K562 (cell line): Measurements from ENCODE around the gene COA7. TPM values are rescaled to one million over a fixed set of nuclear protein-coding genes. Genes with fewer than 3 reads are reported as not detected.

ENCODE experiments used
- ATAC-seq: fragments of 200-7000 bp; cut with Tn5 transposase; 3 replicates; pipeline ENCODE4 v1.9.1; 2020; ENCODE audit warnings: moderate library complexity
- BruUV-seq: library from RNA; stranded (reverse); fragments of 400-500 nt; replicated peaks from 2 replicates; lab custom pipeline; 2021; lab: Mats Ljungman, UMichigan
- CTCF ChIA-PET: fragments of 300-600 bp; formaldehyde crosslinking; extraction: SDS; loops from one replicate; lab custom pipeline; 2021; ENCODE audit warnings: low intra/inter-chr PET ratio; lab: Yijun Ruan, JAX
- POLR2A ChIA-PET: fragments of 300-600, 350-650 bp; sonication (Branson Sonifier 250); formaldehyde crosslinking; extraction: SDS; loops from one replicate; lab custom pipeline; 2021; ENCODE audit warnings: antibody characterized with exemption, inconsistent platforms; lab: Yijun Ruan, JAX
- DNase-seq, 4 experiments: peaks; one replicate each; pipeline versions ENCODE4 v3.0.0 to v3.0.0-alpha.2; 2011 to 2018; ENCODE audit warnings: low spot score in 3 of 4, mixed read lengths in 3 of 4; ENCODE audit errors: extremely low read depth in 1 of 4
- FAIRE-seq: peaks from 2 replicates; lab custom pipeline; 2011; peaks lifted over from hg19 to GRCh38; lab: Jason Lieb, UNC
- H2AFZ ChIP-seq: 2 replicates; pipeline ENCODE4 v1.6.0; 2011; ENCODE audit warnings: low read depth, low read length, control low read depth, inconsistent platforms
- H3K27ac ChIP-seq: fragments of 200-600 bp; 3 replicates; pipeline ENCODE4 v1.8.0; 2011; ENCODE audit warnings: low read depth, mild to moderate bottlenecking, control low read depth, inconsistent platforms, low read length, moderate library complexity, mixed read lengths; ENCODE audit errors: extremely low read depth
- H3K27me3 ChIP-seq, 2 experiments: fragments of 300-600 bp in 1 of 2; 2 replicates in 1 of 2; 3 replicates in 1 of 2; pipeline versions ENCODE4 v1.6.0 to v1.8.0; 2011; ENCODE audit warnings: inconsistent platforms in 2 of 2, low read length in 2 of 2, mild to moderate bottlenecking in 1 of 2, mixed read lengths in 1 of 2, moderate library complexity in 1 of 2; ENCODE audit not compliant: control insufficient read depth in 2 of 2, insufficient read depth in 2 of 2
- H3K36me3 ChIP-seq: fragments of 300-600 bp; 3 replicates; pipeline ENCODE4 v1.8.0; 2011; ENCODE audit warnings: mild to moderate bottlenecking, low read length, inconsistent platforms; ENCODE audit not compliant: control insufficient read depth, insufficient read depth
- H3K4me1 ChIP-seq, 2 experiments: fragments of 200-600 bp in 1 of 2; replicated peaks in 1 of 2; 2 replicates in 1 of 2; 3 replicates in 1 of 2; pipeline versions ENCODE4 v1.5.1 to v1.8.0; 2011; ENCODE audit warnings: inconsistent platforms in 2 of 2, low read length in 2 of 2, mild to moderate bottlenecking in 1 of 2, mixed read lengths in 1 of 2, moderate library complexity in 1 of 2; ENCODE audit not compliant: control insufficient read depth in 2 of 2, insufficient read depth in 2 of 2
- H3K4me2 ChIP-seq: 2 replicates; pipeline ENCODE4 v1.6.1; 2011; ENCODE audit warnings: low read length, control low read depth, inconsistent platforms, mixed read lengths; ENCODE audit not compliant: insufficient read depth
- H3K4me3 ChIP-seq: fragments of 200-600 bp; sonication (generic), shearing (Covaris generic); 2 replicates; pipeline ENCODE4 v1.5.1; 2016; ENCODE audit warnings: control low read depth, inconsistent platforms
- H3K79me2 ChIP-seq: fragments of 200-600 bp; 3 replicates; pipeline ENCODE4 v1.8.0; 2011; ENCODE audit warnings: low read length, inconsistent platforms; ENCODE audit not compliant: control insufficient read depth, insufficient read depth
- H3K9ac ChIP-seq, 2 experiments: 2 replicates each; pipeline versions ENCODE4 v1.6.0 to v1.6.1; 2011; ENCODE audit warnings: low read depth in 2 of 2, low read length in 2 of 2, control low read depth in 1 of 2, inconsistent platforms in 1 of 2, mild to moderate bottlenecking in 1 of 2, mixed read lengths in 1 of 2; ENCODE audit not compliant: insufficient read depth in 1 of 2
- H3K9me1 ChIP-seq: one replicate; pipeline ENCODE4 v1.6.0; 2011; ENCODE audit warnings: inconsistent platforms, mild to moderate bottlenecking, low read length, moderate library complexity; ENCODE audit not compliant: control insufficient read depth, insufficient read depth
- H3K9me3 ChIP-seq: replicated peaks from 2 replicates; pipeline ENCODE4 v1.5.1; 2011; ENCODE audit warnings: low read depth, low read length, inconsistent platforms; ENCODE audit not compliant: control insufficient read depth, insufficient read depth
- H4K20me1 ChIP-seq: replicated peaks from 2 replicates; pipeline ENCODE4 v1.6.1; 2011; ENCODE audit warnings: low read length, inconsistent platforms, mixed read lengths; ENCODE audit not compliant: control insufficient read depth, insufficient read depth
- MCM5 ChIP-seq: fragments of 450-650 bp; IDR thresholded peaks from 2 replicates; pipeline ENCODE4 v1.6.1; 2016; ENCODE audit warnings: low read depth
- PURB ChIP-seq: sonication (generic); formaldehyde crosslinking; IDR thresholded peaks from 2 replicates; pipeline ENCODE4 v1.9.0; 2021; ENCODE audit warnings: low read depth, mild to moderate bottlenecking, missing genetic modification reagents
- SUPT5H ChIP-seq: fragments of 450-650 bp; IDR thresholded peaks from 2 replicates; pipeline ENCODE4 v1.6.1; 2016
- WGBS: fragments of 100-300 bp; shearing (Covaris generic); methylation state at CpG from one replicate; pipeline ENCODE4 v1.1.6; 2016; ENCODE audit warnings: low coverage, mixed read lengths; ENCODE audit not compliant: insufficient coverage; ENCODE audit errors: missing lambda C conversion rate; 5-methylcytosine and 5-hydroxymethylcytosine counted together
- in situ Hi-C: fragments of 300-500 bp; cut with MboI; formaldehyde crosslinking; loops from 4 replicates; pipeline ENCODE4 v1.15.0; 2018; ENCODE audit warnings: inconsistent platforms, mixed read lengths
- intact Hi-C: fragments of 100-400 bp; cut with micrococcal nuclease; formaldehyde crosslinking; loops from 2 replicates; pipeline ENCODE4 v1.14.2; 2022
- polyA plus RNA-seq, 8 experiments: library from polyadenylated mRNA; depleted of rRNA in 4 of 8; stranded (reverse) in 5 of 8; unstranded in 3 of 8; fragments of >200 nt; fragmentation: Nextera tagmentation in 2 of 8; fragmentation: Illumina TruSeq in 1 of 8; extraction: Ambion mirVana in 2 of 8; extraction: Trizol in 1 of 8; gene quantifications; 2 replicates each; pipeline versions ENCODE4 v1.2.1 to v1.2.3, GENCODE V29; 2011 to 2014; ENCODE audit warnings: inconsistent platforms in 1 of 8, missing spikeins in 1 of 8
- total RNA-seq, 7 experiments: library from RNA; depleted of rRNA in 6 of 7; stranded (reverse); fragments of >200 nt in 6 of 7; fragmentation: Illumina TruSeq in 2 of 7; extraction: Trizol in 2 of 7; gene quantifications; 2 replicates each; pipeline versions ENCODE4 v1.2.1 to v1.2.3, GENCODE V29; 2011 to 2021; ENCODE audit warnings: low replicate concordance in 1 of 7

Gene COA7
- total and polyA plus RNA-seq, 9 of the 15 experiments (the other 6 are each of a cell fraction or from before 2014, with no cell fraction given): 19.4 to 82.8 (median 51.0) TPM

DNA sequence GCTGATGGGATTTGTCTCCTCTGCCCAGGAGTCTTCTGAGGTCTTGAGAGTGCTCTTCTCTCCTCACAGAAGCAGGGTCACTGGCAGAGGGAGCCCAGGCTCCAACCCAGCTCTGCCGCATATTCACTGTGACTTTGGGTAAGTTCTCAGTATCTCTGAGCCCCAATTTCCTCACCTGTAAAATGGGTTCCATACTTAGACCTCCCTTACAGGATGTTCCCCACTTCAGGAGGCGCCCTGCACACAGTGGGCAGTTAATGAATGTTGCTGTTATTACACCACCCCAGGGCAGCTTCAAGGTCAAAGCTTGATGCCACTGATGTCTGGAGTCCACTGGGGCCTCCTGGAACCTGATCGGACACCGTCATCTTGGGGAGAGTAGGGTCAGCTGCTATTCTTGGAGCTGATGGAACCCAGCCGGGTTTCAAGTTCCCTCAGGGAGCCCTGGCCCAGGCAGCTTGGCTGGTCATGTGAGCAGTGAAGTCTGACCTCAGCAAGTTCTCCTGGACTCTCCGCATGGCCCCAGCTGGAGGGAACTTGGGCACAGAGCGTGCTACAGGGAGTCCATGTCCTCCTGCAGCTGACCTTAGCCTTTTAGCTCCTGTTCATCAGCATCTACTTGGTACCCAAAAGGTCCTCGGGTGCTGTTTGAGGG is 21.8 kb downstream of the COA7 start:
- peak; percentile 19; the same call in 1 of the 3 replicates for ATAC-seq
- POLR2A ChIA-PET: interaction anchor here (1.8 kb wide), 1 partner anchor 8 kb away, joined by 7 read pairs; no protein-coding TSS in a partner anchor
- BruUV-seq: no TSS peak
- H2AFZ ChIP-seq: no peak overlapping the region
- H3K79me2 ChIP-seq: no peaks in the 10 kb centered on the region
- H3K4me2 ChIP-seq: no peak overlapping the region
- no peak overlapping the region for H3K27ac ChIP-seq
- intact Hi-C loops: no loop called here
- no peaks in the 10 kb centered on the region for H3K27me3 ChIP-seq
- H3K36me3 ChIP-seq: no peaks in the 10 kb centered on the region
- no peak for TF ChIP-seq PURB
- TF ChIP-seq MCM5: no peak
- TF ChIP-seq SUPT5H: no peak
- TF ChIP-seq, all 486 proteins: peak for 0
- Histone ChIP-seq H3K9me1 (no peaks in the 10 kb centered on the region), H3K4me1 (peaks cover 0 to 22% of the 10 kb centered on the region in 2 experiments; a peak in 4 of 5 replicates), H3K9me3 (no peaks in the 10 kb centered on the region), H3K9ac (peak overlapping the region in 1 of 2 experiments; percentile 65; a peak in 1 of 4 replicates), H4K20me1 (no peaks in the 10 kb centered on the region), H3K4me3 (no peak overlapping the region)
- no peak for FAIRE-seq
- no peak for DNase-seq
- in situ Hi-C loops: loop anchor here (25.0 kb wide), 1 partner anchor 539 kb away; the partner anchor contains the start of gene ZFYVE9
- 66% methylated on average over 8 of the region's 8 CpGs for WGBS
- CTCF ChIA-PET: no interaction called here
